ENCODE data around the gene RNPEP. TPM values are rescaled to one million over a fixed set of nuclear protein-coding genes. Genes with fewer than 3 reads are reported as not detected.

RNPEP gene
- polyA plus RNA-seq, result 1.8 and 4.9 TPM in 2 replicates

DNA sequence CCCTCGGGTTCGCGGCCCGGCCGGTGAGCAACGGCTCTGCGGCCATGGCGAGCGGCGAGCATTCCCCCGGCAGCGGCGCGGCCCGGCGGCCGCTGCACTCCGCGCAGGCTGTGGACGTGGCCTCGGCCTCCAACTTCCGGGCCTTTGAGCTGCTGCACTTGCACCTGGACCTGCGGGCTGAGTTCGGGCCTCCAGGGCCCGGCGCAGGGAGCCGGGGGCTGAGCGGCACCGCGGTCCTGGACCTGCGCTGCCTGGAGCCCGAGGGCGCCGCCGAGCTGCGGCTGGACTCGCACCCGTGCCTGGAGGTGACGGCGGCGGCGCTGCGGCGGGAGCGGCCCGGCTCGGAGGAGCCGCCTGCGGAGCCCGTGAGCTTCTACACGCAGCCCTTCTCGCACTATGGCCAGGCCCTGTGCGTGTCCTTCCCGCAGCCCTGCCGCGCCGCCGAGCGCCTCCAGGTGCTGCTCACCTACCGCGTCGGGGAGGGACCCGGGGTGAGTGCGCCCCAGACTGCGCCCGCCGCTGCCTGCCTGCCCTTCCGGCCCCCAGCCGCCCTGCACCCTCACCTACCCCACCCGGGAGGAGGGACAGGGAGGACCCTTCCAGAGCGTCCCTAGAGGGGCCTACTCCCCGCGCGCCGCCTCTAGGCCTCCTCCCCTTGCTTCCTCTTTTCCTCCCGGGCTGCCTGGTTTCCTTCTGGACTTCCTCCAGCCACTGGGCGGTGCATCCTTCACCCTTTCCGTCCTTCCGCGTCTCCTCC, at the start of gene RNPEP:
Gene RNPEP, plus strand, starts transcription at position 26 of the 757 bp plus-strand sequence. Its CDS starts 19 bp downstream, at position 45.

GRCh38 chr1:201946224-201946908, 36.1 kb upstream of the RNPEP start, which contains the start of gene LMOD1:
TSS of gene LMOD1 (minus strand) at chr1:201946548. CDS start at chr1:201946340, 208 bp downstream.

GRCh38 chr1:201955009-201955728, 27.3 kb upstream of the RNPEP start, which contains the start of gene TIMM17A:
TSS of gene TIMM17A (plus strand) at chr1:201955503. CDS start at chr1:201955527, 24 bp downstream.

GRCh38 chr1:202010180-202011015, 27.9 kb downstream of the RNPEP start, which contains the start of gene ELF3:
TSS of gene ELF3 (plus strand) at chr1:202010587. CDS start at chr1:202011137, 550 bp downstream.

Other genes with a start within 250 kb of the RNPEP start
- gene IPO9, start 153.5 kb upstream of the RNPEP start, polyA plus RNA-seq, result 35.8 and 42.9 TPM in 2 replicates
- 0.59 and 2.1 TPM in 2 replicates for gene SHISA4, start 93.8 kb upstream of the RNPEP start, polyA plus RNA-seq
- gene LMOD1, start 36.1 kb upstream of the RNPEP start, polyA plus RNA-seq, result 0.34 and 1.6 TPM in 2 replicates
- gene TIMM17A, start 27.1 kb upstream of the RNPEP start, polyA plus RNA-seq, result 252 and 365 TPM in 2 replicates
- gene ELF3, start 27.9 kb downstream of the RNPEP start, polyA plus RNA-seq, result 0.59 TPM in 1 of 2 replicates, not detected in the other
- 25.0 and 33.3 TPM in 2 replicates for gene GPR37L1, start 140.3 kb downstream of the RNPEP start, polyA plus RNA-seq
- 9.2 and 9.3 TPM in 2 replicates for gene ARL8A, start 162.1 kb downstream of the RNPEP start, polyA plus RNA-seq
- gene PTPN7, start 178.0 kb downstream of the RNPEP start, polyA plus RNA-seq, result not detected in 2 replicates
- gene LGR6, start 211.2 kb downstream of the RNPEP start, polyA plus RNA-seq, result 4.0 and 5.7 TPM in 2 replicates